ENCODE results near the gene NAT8.

- TF ChIP-seq CTCF (IDR thresholded peaks at IDR 0.05 in 4 of 5, conservative IDR thresholded peaks at IDR 0.05 in 1 of 5) (no peak), POLR2A (IDR thresholded peaks at IDR 0.05) (no peak)
Measured at GRCh38 chr2:73601780-73602179, 40.4 kb downstream of the NAT8 start.

Measured in gastrocnemius medialis (tissue), 4 donors.